Fibroblast of lung (primary cell): ENCODE results near the gene DDHD1. TPM values are rescaled to one million over a fixed set of nuclear protein-coding genes. Genes with fewer than 3 reads are reported as not detected.

ENCODE experiments used
- DNase-seq, 2 donors: peaks; one replicate each; pipeline versions ENCODE4 v3.0.0 to v3.0.0-alpha.2; 2010; ENCODE audit warnings: low read depth in 2 of 2
- H2AFZ ChIP-seq: 2 replicates; pipeline ENCODE4 v1.5.1; 2012; ENCODE audit warnings: low read length, control low read depth, inconsistent platforms
- H3K27ac ChIP-seq: 2 replicates; pipeline ENCODE4 v1.5.1; 2011; ENCODE audit warnings: low read length, control low read depth; ENCODE audit not compliant: insufficient read depth
- H3K27me3 ChIP-seq: 2 replicates; pipeline ENCODE4 v1.5.1; 2011; ENCODE audit warnings: mild to moderate bottlenecking, low read length; ENCODE audit not compliant: control insufficient read depth, insufficient read depth
- H3K36me3 ChIP-seq: 2 replicates; pipeline ENCODE4 v1.5.1; 2011; ENCODE audit warnings: low read length; ENCODE audit not compliant: control insufficient read depth, insufficient read depth
- H3K4me1 ChIP-seq: 2 replicates; pipeline ENCODE4 v1.5.1; 2011; ENCODE audit warnings: low read length; ENCODE audit not compliant: control insufficient read depth, insufficient read depth; ENCODE audit errors: extremely low read depth
- H3K4me2 ChIP-seq: 2 replicates; pipeline ENCODE4 v1.5.1; 2011; ENCODE audit warnings: low read length, control low read depth; ENCODE audit not compliant: insufficient read depth; ENCODE audit errors: extremely low read depth
- H3K4me3 ChIP-seq, 4 experiments: fragments of 200-600 bp in 1 of 4; sonication (generic) in 1 of 4; replicated peaks in 1 of 4; 2 replicates each; pipeline ENCODE4 v1.5.1; 2011 to 2016; ENCODE audit warnings: low read length in 4 of 4, low read depth in 3 of 4, mild to moderate bottlenecking in 3 of 4, control low read depth in 2 of 4, inconsistent platforms in 1 of 4, mixed read lengths in 1 of 4; ENCODE audit not compliant: insufficient read depth in 1 of 4; ENCODE audit errors: control extremely low read depth in 1 of 4
- H3K79me2 ChIP-seq: 2 replicates; pipeline ENCODE4 v1.5.1; 2012; ENCODE audit warnings: mild to moderate bottlenecking, low read length, inconsistent platforms; ENCODE audit not compliant: control insufficient read depth, insufficient read depth
- H3K9ac ChIP-seq: 2 replicates; pipeline ENCODE4 v1.5.1; 2011; ENCODE audit warnings: mild to moderate bottlenecking, low read length, control low read depth; ENCODE audit not compliant: insufficient read depth
- H3K9me3 ChIP-seq: 2 replicates; pipeline ENCODE4 v1.5.1; 2012; ENCODE audit warnings: low read depth, low read length; ENCODE audit not compliant: control insufficient read depth, insufficient read depth
- H4K20me1 ChIP-seq: 2 replicates; pipeline ENCODE4 v1.5.1; 2011; ENCODE audit warnings: low read length; ENCODE audit not compliant: control insufficient read depth, insufficient read depth; ENCODE audit errors: extremely low read depth
- EZH2 ChIP-seq: IDR thresholded peaks from 2 replicates; pipeline ENCODE4 v1.5.1; 2012; ENCODE audit warnings: low read length, control low read depth, mild to moderate bottlenecking; ENCODE audit errors: missing control alignments
- polyA plus RNA-seq, 2 donors: library from polyadenylated mRNA; depleted of rRNA in 1 of 2; stranded (reverse) in 1 of 2; unstranded in 1 of 2; fragments of >200 nt; gene quantifications; 2 replicates each; pipeline ENCODE4 v1.2.1, GENCODE V29; 2011 to 2012; ENCODE audit warnings: missing spikeins in 1 of 2
- total RNA-seq: library from RNA; depleted of rRNA; stranded (reverse); fragments of >200 nt; gene quantifications from 2 replicates; pipeline ENCODE4 v1.2.1, GENCODE V29; 2014
- TF ChIP-seq, protein P1 (sequence below), 2 donors: IDR thresholded peaks in 1 of 2; conservative IDR thresholded peaks in 1 of 2; 1 replicate in 1 of 2; 2 replicates in 1 of 2; pipeline ENCODE4 v1.5.1; 2011 to 2012; ENCODE audit warnings: low read length in 2 of 2, control low read depth in 1 of 2, inconsistent platforms in 1 of 2, low read depth in 1 of 2, mild to moderate bottlenecking in 1 of 2

DDHD1 gene
- total and polyA plus RNA-seq, 2 donors (not counting 1 experiment from before 2014, with no cell fraction given), result 13.6 to 30.6 TPM

GRCh38 chr14:53148671-53149070 is 4.5 kb downstream of the DDHD1 start:
- no peak for DNase-seq
- H3K27me3 ChIP-seq, result no peaks in the 10 kb centered on the region
- H3K79me2 ChIP-seq, result peaks cover 42% of the 10 kb centered on the region
- no peak overlapping the region for H3K4me2 ChIP-seq
- H3K4me1 ChIP-seq, result peaks cover 7% of the 10 kb centered on the region
- no peak overlapping the region for H3K27ac ChIP-seq
- H4K20me1 ChIP-seq, result no peaks in the 10 kb centered on the region
- no peak overlapping the region for H3K9ac ChIP-seq
- no peak overlapping the region for H2AFZ ChIP-seq
- H3K4me3 ChIP-seq, result no peak overlapping the region
- no peaks in the 10 kb centered on the region for H3K36me3 ChIP-seq
- TF ChIP-seq, protein P1, sequence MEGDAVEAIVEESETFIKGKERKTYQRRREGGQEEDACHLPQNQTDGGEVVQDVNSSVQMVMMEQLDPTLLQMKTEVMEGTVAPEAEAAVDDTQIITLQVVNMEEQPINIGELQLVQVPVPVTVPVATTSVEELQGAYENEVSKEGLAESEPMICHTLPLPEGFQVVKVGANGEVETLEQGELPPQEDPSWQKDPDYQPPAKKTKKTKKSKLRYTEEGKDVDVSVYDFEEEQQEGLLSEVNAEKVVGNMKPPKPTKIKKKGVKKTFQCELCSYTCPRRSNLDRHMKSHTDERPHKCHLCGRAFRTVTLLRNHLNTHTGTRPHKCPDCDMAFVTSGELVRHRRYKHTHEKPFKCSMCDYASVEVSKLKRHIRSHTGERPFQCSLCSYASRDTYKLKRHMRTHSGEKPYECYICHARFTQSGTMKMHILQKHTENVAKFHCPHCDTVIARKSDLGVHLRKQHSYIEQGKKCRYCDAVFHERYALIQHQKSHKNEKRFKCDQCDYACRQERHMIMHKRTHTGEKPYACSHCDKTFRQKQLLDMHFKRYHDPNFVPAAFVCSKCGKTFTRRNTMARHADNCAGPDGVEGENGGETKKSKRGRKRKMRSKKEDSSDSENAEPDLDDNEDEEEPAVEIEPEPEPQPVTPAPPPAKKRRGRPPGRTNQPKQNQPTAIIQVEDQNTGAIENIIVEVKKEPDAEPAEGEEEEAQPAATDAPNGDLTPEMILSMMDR (conservative IDR thresholded peaks at IDR 0.05 in 1 of 2, IDR thresholded peaks at IDR 0.05 in 1 of 2; ENCODE audit: low read depth in 1 of 2, low read length in 2 of 2), result no peak
- no peaks in the 10 kb centered on the region for H3K9me3 ChIP-seq

GRCh38 chr14:53147893-53148292 is 5.2 kb downstream of the DDHD1 start:
- Histone ChIP-seq H3K9ac (no peak overlapping the region), H4K20me1 (no peaks in the 10 kb centered on the region), H3K36me3 (no peaks in the 10 kb centered on the region), H3K9me3 (no peaks in the 10 kb centered on the region), H3K4me2 (no peak overlapping the region), H2AFZ (no peak overlapping the region), H3K4me3 (no peak overlapping the region), H3K27me3 (no peaks in the 10 kb centered on the region), H3K27ac (no peak overlapping the region), H3K4me1 (peaks cover 4% of the 10 kb centered on the region), H3K79me2 (peaks cover 42% of the 10 kb centered on the region)
- no peak for DNase-seq
- TF ChIP-seq EZH2, result no peak
- TF ChIP-seq, protein P1 (conservative IDR thresholded peaks at IDR 0.05 in 1 of 2, IDR thresholded peaks at IDR 0.05 in 1 of 2; ENCODE audit: low read depth in 1 of 2, low read length in 2 of 2), result no peak

- H3K36me3 ChIP-seq, result no peaks in the 10 kb centered on the region
- H3K9me3 ChIP-seq, result no peaks in the 10 kb centered on the region
- no peaks in the 10 kb centered on the region for H3K27me3 ChIP-seq
- H2AFZ ChIP-seq, result no peak overlapping the region
- TF ChIP-seq EZH2, result no peak
- TF ChIP-seq, protein P1 (conservative IDR thresholded peaks at IDR 0.05 in 1 of 2, IDR thresholded peaks at IDR 0.05 in 1 of 2; ENCODE audit: low read depth in 1 of 2, low read length in 2 of 2), result no peak
- H3K4me1 ChIP-seq, result peaks cover 4% of the 10 kb centered on the region
- no peak for DNase-seq
- H3K27ac ChIP-seq, result no peak overlapping the region
- no peak overlapping the region for H3K4me3 ChIP-seq
- H4K20me1 ChIP-seq, result no peaks in the 10 kb centered on the region
- H3K79me2 ChIP-seq, result peaks cover 43% of the 10 kb centered on the region
- no peak overlapping the region for H3K4me2 ChIP-seq
- H3K9ac ChIP-seq, result no peak overlapping the region
Observed at GRCh38 chr14:53147208-53147607, 5.9 kb downstream of the DDHD1 start.
